DND-41 (cell line): Measurements from ENCODE around the gene SP2.

ENCODE experiments used
- ATAC-seq: fragments of 200-7000 bp; cut with Tn5 transposase; 3 replicates; pipeline ENCODE4 v1.9.1; 2021; ENCODE audit warnings: low read depth; ENCODE audit not compliant: insufficient read depth
- DNase-seq: peaks from one replicate; pipeline ENCODE4 v3.0.0-alpha.2; 2020
- H2AFZ ChIP-seq: 2 replicates; pipeline ENCODE4 v1.6.0; 2012; ENCODE audit warnings: low read depth, low read length
- H3K27ac ChIP-seq: 2 replicates; pipeline ENCODE4 v1.5.1; 2012; ENCODE audit warnings: low read length, inconsistent platforms
- H3K27me3 ChIP-seq: fragments of 200-600 bp; sonication (generic); 2 replicates; pipeline ENCODE4 v1.6.0; 2012; ENCODE audit warnings: low read length, mild to moderate bottlenecking, inconsistent platforms; ENCODE audit not compliant: insufficient read depth, poor library complexity
- H3K36me3 ChIP-seq: 2 replicates; pipeline ENCODE4 v1.5.1; 2012; ENCODE audit warnings: low read length, inconsistent platforms; ENCODE audit not compliant: insufficient read depth
- H3K4me1 ChIP-seq: 2 replicates; pipeline ENCODE4 v1.5.1; 2012; ENCODE audit warnings: mild to moderate bottlenecking, low read length; ENCODE audit not compliant: insufficient read depth
- H3K4me2 ChIP-seq: 2 replicates; pipeline ENCODE4 v1.6.0; 2012; ENCODE audit warnings: mild to moderate bottlenecking, moderate library complexity, low read length, inconsistent platforms; ENCODE audit not compliant: insufficient read depth
- H3K4me3 ChIP-seq, 2 experiments: fragments of 200-600 bp in 1 of 2; shearing (Covaris generic) in 1 of 2; 2 replicates each; pipeline ENCODE4 v1.5.1; 2012 to 2016; ENCODE audit warnings: inconsistent platforms in 2 of 2, low read length in 2 of 2, mild to moderate bottlenecking in 2 of 2, low read depth in 1 of 2, moderate library complexity in 1 of 2
- H3K79me2 ChIP-seq: 2 replicates; pipeline ENCODE4 v1.6.0; 2012; ENCODE audit warnings: low read length, inconsistent platforms; ENCODE audit not compliant: insufficient read depth
- H3K9ac ChIP-seq: 2 replicates; pipeline ENCODE4 v1.6.0; 2012; ENCODE audit warnings: low read depth, mild to moderate bottlenecking, inconsistent platforms, low read length, moderate library complexity
- H3K9me3 ChIP-seq: 2 replicates; pipeline ENCODE4 v1.5.1; 2012; ENCODE audit warnings: low read length, moderate library complexity, mild to moderate bottlenecking, inconsistent platforms; ENCODE audit not compliant: insufficient read depth, severe bottlenecking
- H4K20me1 ChIP-seq: 2 replicates; pipeline ENCODE4 v1.6.0; 2012; ENCODE audit warnings: low read length; ENCODE audit not compliant: insufficient read depth
- EZH2 ChIP-seq: IDR thresholded peaks from 3 replicates; pipeline ENCODE4 v1.6.1; 2012; ENCODE audit warnings: borderline replicate concordance, low read depth, mild to moderate bottlenecking, moderate library complexity, low read length, inconsistent platforms; ENCODE audit not compliant: severe bottlenecking
- TF ChIP-seq, protein P1 (sequence below): IDR thresholded peaks from 2 replicates; pipeline ENCODE4 v1.5.1; 2012; ENCODE audit warnings: borderline replicate concordance, low read length, moderate library complexity, mild to moderate bottlenecking; ENCODE audit not compliant: poor library complexity, severe bottlenecking; ENCODE audit errors: extremely low read depth

Gene SP2

DNA sequence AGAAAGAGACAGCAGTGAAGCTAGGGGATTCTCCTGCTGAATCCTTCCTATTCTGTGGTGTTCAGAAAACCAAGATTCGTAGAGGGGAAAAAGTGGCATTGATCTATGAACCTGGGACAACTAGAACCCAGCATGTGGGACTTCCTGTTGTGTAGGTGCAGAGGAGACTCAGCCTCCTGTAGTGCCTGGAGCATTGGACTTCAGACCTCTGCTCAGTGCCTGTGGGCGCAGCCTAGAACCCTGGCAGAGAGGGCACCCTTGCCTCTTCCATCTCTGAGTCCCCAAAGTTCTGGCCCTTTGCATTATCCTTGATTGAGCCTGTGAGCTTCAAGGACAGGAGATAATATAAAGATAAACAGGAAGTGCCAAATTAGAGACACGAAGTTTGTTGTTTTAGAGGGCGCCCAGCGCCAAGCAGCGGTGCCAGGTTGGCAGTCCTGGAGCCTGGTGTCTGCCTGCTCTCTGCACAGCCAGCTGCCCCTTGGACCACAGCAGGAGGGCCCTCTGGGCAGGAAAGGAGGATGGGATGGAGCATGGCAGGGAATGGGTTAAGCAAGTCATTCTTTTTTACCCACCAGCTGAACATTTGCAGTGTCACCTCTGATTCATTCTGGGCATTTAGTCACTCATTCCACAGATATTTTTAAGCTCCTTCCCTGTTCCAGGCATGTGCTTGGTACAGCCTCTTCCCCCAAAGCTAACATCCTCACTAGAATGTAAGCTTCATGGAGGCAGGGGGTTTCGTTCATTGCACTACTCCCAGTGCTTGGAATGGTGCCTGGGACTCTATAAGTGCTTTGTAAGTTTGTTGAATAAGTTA, 33.2 kb upstream of the SP2 start:
- Histone ChIP-seq H3K36me3 (no peaks in the 10 kb centered on the region), H3K27ac (no peak overlapping the region), H3K4me3 (no peak overlapping the region), H3K9me3 (no peaks in the 10 kb centered on the region), H3K4me1 (no peaks in the 10 kb centered on the region), H3K27me3 (no peaks in the 10 kb centered on the region), H2AFZ (no peak overlapping the region), H4K20me1 (no peaks in the 10 kb centered on the region), H3K79me2 (no peaks in the 10 kb centered on the region), H3K9ac (no peak overlapping the region), H3K4me2 (no peak overlapping the region)
- no peak for TF ChIP-seq EZH2
- TF ChIP-seq, protein P1, sequence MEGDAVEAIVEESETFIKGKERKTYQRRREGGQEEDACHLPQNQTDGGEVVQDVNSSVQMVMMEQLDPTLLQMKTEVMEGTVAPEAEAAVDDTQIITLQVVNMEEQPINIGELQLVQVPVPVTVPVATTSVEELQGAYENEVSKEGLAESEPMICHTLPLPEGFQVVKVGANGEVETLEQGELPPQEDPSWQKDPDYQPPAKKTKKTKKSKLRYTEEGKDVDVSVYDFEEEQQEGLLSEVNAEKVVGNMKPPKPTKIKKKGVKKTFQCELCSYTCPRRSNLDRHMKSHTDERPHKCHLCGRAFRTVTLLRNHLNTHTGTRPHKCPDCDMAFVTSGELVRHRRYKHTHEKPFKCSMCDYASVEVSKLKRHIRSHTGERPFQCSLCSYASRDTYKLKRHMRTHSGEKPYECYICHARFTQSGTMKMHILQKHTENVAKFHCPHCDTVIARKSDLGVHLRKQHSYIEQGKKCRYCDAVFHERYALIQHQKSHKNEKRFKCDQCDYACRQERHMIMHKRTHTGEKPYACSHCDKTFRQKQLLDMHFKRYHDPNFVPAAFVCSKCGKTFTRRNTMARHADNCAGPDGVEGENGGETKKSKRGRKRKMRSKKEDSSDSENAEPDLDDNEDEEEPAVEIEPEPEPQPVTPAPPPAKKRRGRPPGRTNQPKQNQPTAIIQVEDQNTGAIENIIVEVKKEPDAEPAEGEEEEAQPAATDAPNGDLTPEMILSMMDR = no peak
- ATAC-seq (no peak), DNase-seq (no peak)

DNA sequence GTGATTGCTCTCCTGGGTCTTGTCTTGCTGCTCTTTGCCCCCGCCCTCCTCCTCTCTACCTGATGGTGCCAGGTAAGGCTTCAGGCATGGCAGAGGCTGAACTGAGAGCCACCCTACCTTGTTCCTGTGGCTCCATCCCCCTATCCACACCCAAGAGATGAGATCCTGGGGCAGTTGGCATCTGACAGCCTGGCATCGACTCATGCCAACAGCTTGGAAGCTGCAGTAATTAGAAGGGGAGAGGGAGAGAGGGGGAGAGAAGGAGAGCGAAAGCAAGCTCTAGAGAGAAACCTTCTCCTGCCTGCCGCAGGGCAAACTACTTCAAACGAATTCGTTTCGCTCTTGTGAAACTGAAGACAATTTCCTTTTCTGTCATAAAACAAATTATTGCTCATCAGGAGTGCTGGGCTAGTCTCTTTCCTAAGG, 31.2 kb upstream of the SP2 start:
- no peak overlapping the region for H3K27ac ChIP-seq
- no peaks in the 10 kb centered on the region for H4K20me1 ChIP-seq
- peaks cover 5% of the 10 kb centered on the region for H3K27me3 ChIP-seq
- H3K4me3 ChIP-seq = no peak overlapping the region
- H3K79me2 ChIP-seq = no peaks in the 10 kb centered on the region
- H3K4me1 ChIP-seq = no peaks in the 10 kb centered on the region
- no peak for TF ChIP-seq EZH2
- DNase-seq (no peak), ATAC-seq (no peak)
- no peak overlapping the region for H3K9ac ChIP-seq
- H2AFZ ChIP-seq = no peak overlapping the region
- H3K36me3 ChIP-seq = no peaks in the 10 kb centered on the region
- no peaks in the 10 kb centered on the region for H3K9me3 ChIP-seq
- no peak overlapping the region for H3K4me2 ChIP-seq

DNA sequence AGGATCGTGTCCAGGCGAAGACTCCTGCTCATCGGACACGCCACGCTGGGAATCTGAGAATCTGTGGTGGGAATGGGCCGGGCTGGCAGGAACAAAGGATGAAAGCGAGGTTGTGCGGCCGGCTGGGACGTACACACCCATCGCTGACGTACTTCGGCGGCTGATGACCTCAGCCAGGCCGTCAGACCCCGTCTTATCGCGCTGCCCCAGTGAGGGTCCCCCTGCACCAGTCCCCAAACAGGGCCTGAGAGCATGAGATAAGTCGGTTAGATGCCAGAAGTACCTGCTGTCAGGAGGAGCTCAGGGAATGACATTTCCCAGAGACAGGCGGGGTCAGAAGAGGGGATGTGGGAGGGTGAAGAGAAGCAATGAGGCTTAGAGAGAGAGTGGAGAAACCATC, 29.1 kb upstream of the SP2 start:
- ATAC-seq (no peak), DNase-seq (no peak)
- H4K20me1 ChIP-seq = no peaks in the 10 kb centered on the region
- TF ChIP-seq EZH2 = no peak
- TF ChIP-seq, protein P1 = no peak
- no peak overlapping the region for H3K9ac ChIP-seq
- no peak overlapping the region for H3K27ac ChIP-seq
- H3K9me3 ChIP-seq = no peaks in the 10 kb centered on the region
- peaks cover 17% of the 10 kb centered on the region for H3K27me3 ChIP-seq
- no peaks in the 10 kb centered on the region for H3K79me2 ChIP-seq
- H2AFZ ChIP-seq = no peak overlapping the region
- no peak overlapping the region for H3K4me2 ChIP-seq
- H3K4me1 ChIP-seq = no peaks in the 10 kb centered on the region
- no peaks in the 10 kb centered on the region for H3K36me3 ChIP-seq
- no peak overlapping the region for H3K4me3 ChIP-seq

DNA sequence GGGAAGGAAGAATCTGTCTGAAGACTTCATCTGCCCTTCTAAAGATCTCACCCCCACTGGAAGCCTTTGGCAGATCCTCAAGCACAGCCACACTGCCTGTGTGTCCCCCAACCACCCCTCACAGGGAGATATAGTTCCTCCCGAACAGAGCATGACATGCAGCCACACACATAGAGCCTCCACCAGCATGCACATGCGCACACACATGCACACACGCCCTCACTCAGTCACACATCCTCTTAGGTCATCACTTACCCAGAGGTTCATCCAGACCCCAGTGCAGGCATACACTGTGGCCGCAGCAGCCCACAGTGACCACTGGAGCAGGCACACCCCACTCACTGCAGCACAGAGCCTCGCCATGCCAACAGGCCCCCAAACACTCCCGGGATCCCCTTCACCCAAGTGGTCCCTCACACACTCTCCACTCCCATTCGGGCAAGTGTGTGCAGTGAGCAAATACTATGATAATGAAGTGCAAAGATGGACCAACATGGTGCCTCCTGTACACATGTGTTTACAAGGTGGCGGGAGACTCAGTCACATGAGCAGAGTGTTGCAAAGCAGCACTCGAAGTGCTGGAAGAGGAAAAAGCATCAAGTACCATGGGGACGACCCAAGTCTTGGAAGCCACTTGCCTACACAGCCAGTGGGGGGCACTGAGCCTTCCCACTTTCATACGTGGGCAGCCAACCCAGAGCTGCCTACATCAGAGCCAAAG, 28.1 kb upstream of the SP2 start:
- Histone ChIP-seq H3K9me3 (no peaks in the 10 kb centered on the region), H3K4me3 (no peak overlapping the region), H3K9ac (no peak overlapping the region), H2AFZ (no peak overlapping the region), H3K27me3 (peaks cover 20% of the 10 kb centered on the region), H4K20me1 (no peaks in the 10 kb centered on the region), H3K27ac (no peak overlapping the region), H3K4me2 (no peak overlapping the region), H3K4me1 (no peaks in the 10 kb centered on the region), H3K36me3 (no peaks in the 10 kb centered on the region), H3K79me2 (no peaks in the 10 kb centered on the region)
- TF ChIP-seq, protein P1 = no peak
- TF ChIP-seq EZH2 = no peak
- DNase-seq = no peak
- no peak for ATAC-seq
